Neutrophil (primary cell): ENCODE data around the gene POLR2B.

Experiments
- H3K27ac ChIP-seq: fragments of 200-600 bp; sonication (generic); 2 replicates; pipeline ENCODE4 v1.5.1; 2016; ENCODE audit warnings: mild to moderate bottlenecking, moderate library complexity
- H3K27me3 ChIP-seq: fragments of 200-600 bp; sonication (generic); 2 replicates; pipeline ENCODE4 v1.6.0; 2016; ENCODE audit warnings: mild to moderate bottlenecking
- H3K36me3 ChIP-seq: fragments of 200-600 bp; sonication (generic); 2 replicates; pipeline ENCODE4 v1.5.1; 2017
- H3K4me1 ChIP-seq, 2 experiments: fragments of 200-600 bp in 1 of 2; sonication (generic) in 1 of 2; 1 replicate in 1 of 2; 2 replicates in 1 of 2; pipeline versions ENCODE4 v1.5.1 to v1.6.1; 2013 to 2016; ENCODE audit warnings: low read depth in 1 of 2, low read length in 1 of 2, mild to moderate bottlenecking in 1 of 2, moderate library complexity in 1 of 2; ENCODE audit not compliant: control insufficient read depth in 1 of 2, insufficient read depth in 1 of 2
- H3K4me3 ChIP-seq, 2 experiments: fragments of 200-600 bp in 1 of 2; sonication (generic) in 1 of 2; 1 replicate in 1 of 2; 2 replicates in 1 of 2; pipeline ENCODE4 v1.5.1; 2013 to 2016; ENCODE audit warnings: low read depth in 1 of 2, low read length in 1 of 2, mild to moderate bottlenecking in 1 of 2, moderate library complexity in 1 of 2
- H3K9me3 ChIP-seq: fragments of 200-600 bp; sonication (generic); 2 replicates; pipeline ENCODE4 v1.5.1; 2016
- TF ChIP-seq, protein P1 (sequence below): fragments of 200-600 bp; sonication (generic); IDR thresholded peaks from 2 replicates; pipeline ENCODE4 v1.5.1; 2016; ENCODE audit warnings: antibody characterized with exemption

POLR2B gene

DNA sequence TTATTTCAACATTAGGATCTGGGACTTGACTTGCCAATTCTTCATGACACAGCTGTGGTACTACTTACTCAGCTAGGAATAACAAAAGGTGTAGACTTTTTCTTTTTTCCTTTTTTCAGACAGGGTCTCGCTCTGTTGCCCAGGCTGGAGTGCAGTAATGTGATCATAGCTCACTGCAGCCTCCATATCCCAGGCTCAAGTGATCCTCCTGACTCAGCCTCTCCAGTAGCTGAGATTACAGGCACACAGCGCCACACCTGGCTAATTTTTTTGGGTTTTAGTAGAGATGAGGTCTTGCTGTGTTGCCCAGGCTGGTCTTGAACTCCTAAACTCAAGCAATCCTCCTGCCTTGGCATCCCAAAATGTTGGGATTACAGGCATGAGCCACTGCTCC, 17.6 kb upstream of the POLR2B start:
- H3K9me3 ChIP-seq, result no peaks in the 10 kb centered on the region
- no peak overlapping the region for H3K27ac ChIP-seq
- H3K36me3 ChIP-seq, result peaks cover 41% of the 10 kb centered on the region

DNA sequence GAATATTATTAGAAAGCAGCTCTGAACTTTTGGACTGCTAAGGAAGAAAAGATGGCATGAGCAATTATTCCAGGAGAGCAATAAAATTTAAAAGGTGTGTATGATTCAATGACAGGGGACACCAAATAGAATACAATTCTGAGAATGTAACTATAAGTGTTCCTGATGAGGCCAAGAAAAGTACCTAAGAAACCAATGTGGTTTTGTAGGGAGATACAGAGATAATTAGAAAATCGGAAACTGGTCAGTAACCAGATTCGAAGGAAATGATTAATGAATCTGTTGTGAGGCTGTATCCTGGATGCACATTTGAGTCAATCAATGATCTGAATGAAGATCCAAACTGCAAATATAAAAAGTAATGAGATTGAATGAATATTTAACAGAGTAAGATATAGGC, 7.3 kb upstream of the POLR2B start:
- Histone ChIP-seq H3K36me3 (peaks cover 64% of the 10 kb centered on the region), H3K9me3 (no peaks in the 10 kb centered on the region)

More for the DNA sequence above, 17.6 kb upstream of the POLR2B start:
- no peak overlapping the region for H3K4me3 ChIP-seq
- H3K27me3 ChIP-seq, result no peaks in the 10 kb centered on the region
- H3K4me1 ChIP-seq, result peaks cover 12 to 14% of the 10 kb centered on the region in 2 experiments
- TF ChIP-seq, protein P1, sequence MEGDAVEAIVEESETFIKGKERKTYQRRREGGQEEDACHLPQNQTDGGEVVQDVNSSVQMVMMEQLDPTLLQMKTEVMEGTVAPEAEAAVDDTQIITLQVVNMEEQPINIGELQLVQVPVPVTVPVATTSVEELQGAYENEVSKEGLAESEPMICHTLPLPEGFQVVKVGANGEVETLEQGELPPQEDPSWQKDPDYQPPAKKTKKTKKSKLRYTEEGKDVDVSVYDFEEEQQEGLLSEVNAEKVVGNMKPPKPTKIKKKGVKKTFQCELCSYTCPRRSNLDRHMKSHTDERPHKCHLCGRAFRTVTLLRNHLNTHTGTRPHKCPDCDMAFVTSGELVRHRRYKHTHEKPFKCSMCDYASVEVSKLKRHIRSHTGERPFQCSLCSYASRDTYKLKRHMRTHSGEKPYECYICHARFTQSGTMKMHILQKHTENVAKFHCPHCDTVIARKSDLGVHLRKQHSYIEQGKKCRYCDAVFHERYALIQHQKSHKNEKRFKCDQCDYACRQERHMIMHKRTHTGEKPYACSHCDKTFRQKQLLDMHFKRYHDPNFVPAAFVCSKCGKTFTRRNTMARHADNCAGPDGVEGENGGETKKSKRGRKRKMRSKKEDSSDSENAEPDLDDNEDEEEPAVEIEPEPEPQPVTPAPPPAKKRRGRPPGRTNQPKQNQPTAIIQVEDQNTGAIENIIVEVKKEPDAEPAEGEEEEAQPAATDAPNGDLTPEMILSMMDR, result no peak

DNA sequence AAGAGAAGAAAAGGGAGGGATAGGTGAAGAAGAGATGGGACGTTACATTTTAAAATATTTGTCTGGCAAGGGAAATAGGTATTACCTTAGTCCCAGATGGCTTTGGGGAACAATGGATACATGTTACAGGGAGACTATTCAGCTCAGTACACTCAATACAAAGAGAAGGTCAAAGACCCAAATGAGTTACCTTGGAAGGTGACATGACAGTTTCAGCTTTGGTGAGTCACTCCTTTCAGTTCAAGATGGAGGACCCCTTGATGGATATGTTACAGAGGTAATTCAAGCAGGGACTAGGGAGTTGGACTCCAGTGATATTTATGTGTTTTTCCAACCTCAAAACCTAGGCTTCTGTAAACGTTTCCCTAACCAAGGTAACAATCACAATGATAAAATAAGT, 6.3 kb upstream of the POLR2B start:
- H3K9me3 ChIP-seq, result no peaks in the 10 kb centered on the region
- no peak overlapping the region for H3K27ac ChIP-seq
- TF ChIP-seq, protein P1, result no peak
- H3K4me3 ChIP-seq, result no peak overlapping the region
- no peaks in the 10 kb centered on the region for H3K27me3 ChIP-seq
- H3K36me3 ChIP-seq, result peaks cover 55% of the 10 kb centered on the region
- H3K4me1 ChIP-seq, result peaks cover 18 to 20% of the 10 kb centered on the region in 2 experiments

More for the DNA sequence above, 7.3 kb upstream of the POLR2B start:
- no peak overlapping the region for H3K4me3 ChIP-seq
- H3K27ac ChIP-seq, result no peak overlapping the region
- TF ChIP-seq, protein P1, result no peak
- peaks cover 12 to 15% of the 10 kb centered on the region in 2 experiments for H3K4me1 ChIP-seq
- H3K27me3 ChIP-seq, result no peaks in the 10 kb centered on the region

DNA sequence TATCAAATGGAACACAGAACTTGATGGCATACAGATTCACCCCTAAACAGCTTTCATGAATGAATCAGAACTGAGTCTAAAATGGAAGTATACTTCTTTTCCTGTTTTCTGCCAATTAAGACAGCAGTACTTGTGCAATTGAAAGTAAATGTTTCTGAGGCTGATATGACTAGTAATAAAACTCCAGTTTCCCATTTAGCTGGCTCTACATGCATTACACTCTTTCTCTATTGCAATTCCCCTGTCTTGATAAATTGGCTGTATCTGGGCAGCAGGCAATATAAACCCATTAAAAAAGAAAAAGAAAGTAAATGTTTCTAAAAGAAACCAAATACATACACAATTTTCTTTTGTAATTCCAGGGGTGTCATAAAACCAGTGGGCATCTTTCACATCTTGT, 5.9 kb upstream of the POLR2B start:
- Histone ChIP-seq H3K4me3 (no peak overlapping the region), H3K9me3 (no peaks in the 10 kb centered on the region), H3K27ac (no peak overlapping the region), H3K27me3 (no peaks in the 10 kb centered on the region), H3K4me1 (peaks cover 18 to 20% of the 10 kb centered on the region in 2 experiments), H3K36me3 (peaks cover 52% of the 10 kb centered on the region)
- TF ChIP-seq, protein P1, result no peak

DNA sequence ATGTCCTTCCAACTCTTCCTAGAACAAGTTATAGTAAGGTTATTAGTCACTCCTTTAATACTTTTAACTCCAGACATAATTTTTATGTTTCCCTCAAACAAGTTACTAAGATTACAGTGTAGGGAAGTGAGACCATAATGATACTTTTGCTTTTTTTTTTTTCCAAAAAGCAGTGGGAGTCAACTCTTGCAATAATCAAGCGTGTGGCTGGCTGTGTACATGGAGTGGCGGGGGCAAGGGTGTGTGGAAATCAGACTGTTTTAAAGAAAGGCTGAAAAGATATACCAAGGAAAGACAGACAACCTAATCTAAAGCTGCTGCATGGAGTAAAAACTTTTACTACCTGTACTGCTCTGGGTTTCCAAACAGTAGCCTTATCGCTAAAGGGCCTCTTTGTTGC, 5.4 kb upstream of the POLR2B start:
- H3K4me1 ChIP-seq, result peaks cover 18 to 20% of the 10 kb centered on the region in 2 experiments
- no peaks in the 10 kb centered on the region for H3K27me3 ChIP-seq
- no peak overlapping the region for H3K27ac ChIP-seq
- no peaks in the 10 kb centered on the region for H3K9me3 ChIP-seq
- TF ChIP-seq, protein P1, result no peak
- no peak overlapping the region for H3K4me3 ChIP-seq
- peaks cover 46% of the 10 kb centered on the region for H3K36me3 ChIP-seq
